ENCODE data around the gene BABAM2. TPM values are rescaled to one million over a fixed set of nuclear protein-coding genes. Genes with fewer than 3 reads are reported as not detected.

The BABAM2 gene
- total and polyA plus RNA-seq, 2 experiments from 2014 or later, result 17.8 to 21.5 TPM

DNA sequence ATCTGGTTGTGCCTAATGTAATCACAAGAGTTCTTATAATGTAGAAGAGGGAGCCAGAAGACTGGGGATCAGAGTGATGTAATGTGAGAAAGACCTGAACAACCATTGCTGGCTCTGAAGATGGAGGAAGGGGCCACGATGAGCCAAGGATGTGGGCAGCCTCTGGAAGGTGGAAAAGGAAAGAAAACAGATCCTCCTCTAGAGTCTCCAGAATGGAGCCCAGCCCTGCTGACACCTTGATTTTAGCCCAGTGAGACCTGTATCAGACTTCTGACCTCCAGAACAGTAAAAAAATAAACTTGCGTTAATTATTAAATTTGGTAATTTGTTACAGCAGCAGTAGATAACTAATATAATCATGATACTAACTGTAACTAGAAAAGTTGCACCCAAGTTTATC, 3.4 kb upstream of the BABAM2 start (continued):
- TF ChIP-seq, protein P1, sequence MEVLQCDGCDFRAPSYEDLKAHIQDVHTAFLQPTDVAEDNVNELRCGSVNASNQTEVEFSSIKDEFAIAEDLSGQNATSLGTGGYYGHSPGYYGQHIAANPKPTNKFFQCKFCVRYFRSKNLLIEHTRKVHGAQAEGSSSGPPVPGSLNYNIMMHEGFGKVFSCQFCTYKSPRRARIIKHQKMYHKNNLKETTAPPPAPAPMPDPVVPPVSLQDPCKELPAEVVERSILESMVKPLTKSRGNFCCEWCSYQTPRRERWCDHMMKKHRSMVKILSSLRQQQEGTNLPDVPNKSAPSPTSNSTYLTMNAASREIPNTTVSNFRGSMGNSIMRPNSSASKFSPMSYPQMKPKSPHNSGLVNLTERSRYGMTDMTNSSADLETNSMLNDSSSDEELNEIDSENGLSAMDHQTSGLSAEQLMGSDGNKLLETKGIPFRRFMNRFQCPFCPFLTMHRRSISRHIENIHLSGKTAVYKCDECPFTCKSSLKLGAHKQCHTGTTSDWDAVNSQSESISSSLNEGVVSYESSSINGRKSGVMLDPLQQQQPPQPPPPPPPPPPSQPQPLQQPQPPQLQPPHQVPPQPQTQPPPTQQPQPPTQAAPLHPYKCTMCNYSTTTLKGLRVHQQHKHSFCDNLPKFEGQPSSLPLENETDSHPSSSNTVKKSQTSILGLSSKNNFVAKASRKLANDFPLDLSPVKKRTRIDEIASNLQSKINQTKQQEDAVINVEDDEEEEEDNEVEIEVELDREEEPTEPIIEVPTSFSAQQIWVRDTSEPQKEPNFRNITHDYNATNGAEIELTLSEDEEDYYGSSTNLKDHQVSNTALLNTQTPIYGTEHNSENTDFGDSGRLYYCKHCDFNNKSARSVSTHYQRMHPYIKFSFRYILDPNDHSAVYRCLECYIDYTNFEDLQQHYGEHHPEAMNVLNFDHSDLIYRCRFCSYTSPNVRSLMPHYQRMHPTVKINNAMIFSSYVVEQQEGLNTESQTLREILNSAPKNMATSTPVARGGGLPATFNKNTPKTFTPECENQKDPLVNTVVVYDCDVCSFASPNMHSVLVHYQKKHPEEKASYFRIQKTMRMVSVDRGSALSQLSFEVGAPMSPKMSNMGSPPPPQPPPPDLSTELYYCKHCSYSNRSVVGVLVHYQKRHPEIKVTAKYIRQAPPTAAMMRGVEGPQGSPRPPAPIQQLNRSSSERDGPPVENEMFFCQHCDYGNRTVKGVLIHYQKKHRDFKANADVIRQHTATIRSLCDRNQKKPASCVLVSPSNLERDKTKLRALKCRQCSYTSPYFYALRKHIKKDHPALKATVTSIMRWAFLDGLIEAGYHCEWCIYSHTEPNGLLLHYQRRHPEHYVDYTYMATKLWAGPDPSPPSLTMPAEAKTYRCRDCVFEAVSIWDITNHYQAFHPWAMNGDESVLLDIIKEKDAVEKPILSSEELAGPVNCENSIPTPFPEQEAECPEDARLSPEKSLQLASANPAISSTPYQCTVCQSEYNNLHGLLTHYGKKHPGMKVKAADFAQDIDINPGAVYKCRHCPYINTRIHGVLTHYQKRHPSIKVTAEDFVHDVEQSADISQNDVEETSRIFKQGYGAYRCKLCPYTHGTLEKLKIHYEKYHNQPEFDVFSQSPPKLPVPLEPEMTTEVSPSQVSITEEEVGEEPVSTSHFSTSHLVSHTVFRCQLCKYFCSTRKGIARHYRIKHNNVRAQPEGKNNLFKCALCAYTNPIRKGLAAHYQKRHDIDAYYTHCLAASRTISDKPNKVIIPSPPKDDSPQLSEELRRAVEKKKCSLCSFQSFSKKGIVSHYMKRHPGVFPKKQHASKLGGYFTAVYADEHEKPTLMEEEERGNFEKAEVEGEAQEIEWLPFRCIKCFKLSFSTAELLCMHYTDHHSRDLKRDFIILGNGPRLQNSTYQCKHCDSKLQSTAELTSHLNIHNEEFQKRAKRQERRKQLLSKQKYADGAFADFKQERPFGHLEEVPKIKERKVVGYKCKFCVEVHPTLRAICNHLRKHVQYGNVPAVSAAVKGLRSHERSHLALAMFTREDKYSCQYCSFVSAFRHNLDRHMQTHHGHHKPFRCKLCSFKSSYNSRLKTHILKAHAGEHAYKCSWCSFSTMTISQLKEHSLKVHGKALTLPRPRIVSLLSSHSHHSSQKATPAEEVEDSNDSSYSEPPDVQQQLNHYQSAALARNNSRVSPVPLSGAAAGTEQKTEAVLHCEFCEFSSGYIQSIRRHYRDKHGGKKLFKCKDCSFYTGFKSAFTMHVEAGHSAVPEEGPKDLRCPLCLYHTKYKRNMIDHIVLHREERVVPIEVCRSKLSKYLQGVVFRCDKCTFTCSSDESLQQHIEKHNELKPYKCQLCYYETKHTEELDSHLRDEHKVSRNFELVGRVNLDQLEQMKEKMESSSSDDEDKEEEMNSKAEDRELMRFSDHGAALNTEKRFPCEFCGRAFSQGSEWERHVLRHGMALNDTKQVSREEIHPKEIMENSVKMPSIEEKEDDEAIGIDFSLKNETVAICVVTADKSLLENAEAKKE (CRISPR knock-in tag; IDR thresholded peaks at IDR 0.05), result no peak
- TF ChIP-seq POLR2AphosphoS5 (IDR thresholded peaks at IDR 0.05; ENCODE audit: low read depth), result no peak

DNA sequence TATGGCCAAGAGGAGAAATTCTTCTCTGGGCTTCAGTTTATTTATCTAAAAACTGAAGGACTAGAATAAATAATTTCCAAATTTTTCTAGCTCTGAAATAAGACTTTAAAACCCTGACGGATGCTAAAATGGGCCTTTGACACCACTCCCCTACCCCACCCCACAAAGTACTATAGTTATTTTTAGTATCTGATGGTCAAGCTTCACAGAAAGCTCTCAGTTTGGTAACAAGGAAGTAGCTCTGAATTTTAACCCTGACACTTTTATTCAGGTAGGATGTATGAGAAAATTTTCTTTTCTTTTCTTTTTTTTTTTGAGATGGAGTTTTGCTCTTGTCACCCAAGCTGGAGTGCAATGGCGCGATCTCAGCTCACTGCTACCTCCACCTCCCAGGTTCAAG, 2.7 kb upstream of the BABAM2 start:
- no peaks in the 10 kb centered on the region for H3K9me3 Mint-ChIP-seq
- no peak overlapping the region for H3K4me3 Mint-ChIP-seq
- Histone ChIP-seq H3K4me2 (no peak overlapping the region), H4K20me1 (replicated peaks; ENCODE audit: insufficient read depth) (no peaks in the 10 kb centered on the region), H2AFZ (no peak overlapping the region), H3F3A (replicated peaks; ENCODE audit: low read depth) (peaks cover 8% of the 10 kb centered on the region; the same call in 1 of the 2 replicates), H3K36me3 (ENCODE audit: insufficient read depth) (no peaks in the 10 kb centered on the region), H3K27me3 (ENCODE audit: insufficient read depth) (no peaks in the 10 kb centered on the region), H3K4me1 (ENCODE audit: insufficient read depth) (peaks cover 5% of the 10 kb centered on the region; the same call in 1 of the 2 replicates), H3K79me2 (replicated peaks; ENCODE audit: insufficient read depth) (peaks cover 12% of the 10 kb centered on the region), H3K27ac (ENCODE audit: low read depth) (no peak overlapping the region), H3K9me2 (ENCODE audit: insufficient read depth) (no peaks in the 10 kb centered on the region), H3K4me3 (no peak overlapping the region)
- no peak overlapping the region for H3K27ac Mint-ChIP-seq
- ATAC-seq, result no peak
- H3K4me1 Mint-ChIP-seq, result peaks cover 3% of the 10 kb centered on the region; the same call in 1 of the 3 replicates
- DNase-seq (ENCODE audit: low spot score), result no peak
- H3K36me3 Mint-ChIP-seq (ENCODE audit: low read depth), result peaks cover 2% of the 10 kb centered on the region; the same call in 1 of the 3 replicates
- H3K27me3 Mint-ChIP-seq (ENCODE audit: insufficient read depth, low read depth, poor library complexity), result peaks cover 9% of the 10 kb centered on the region
- TF ChIP-seq NANOG (IDR thresholded peaks at IDR 0.05; ENCODE audit: borderline replicate concordance) (no peak), CREB1 (CRISPR knock-in tag; IDR thresholded peaks at IDR 0.05; ENCODE audit: low read depth) (no peak), EZH2phosphoT487 (IDR thresholded peaks at IDR 0.05; ENCODE audit: unreplicated experiment) (no peak), EZH2 (IDR thresholded peaks at IDR 0.05; ENCODE audit: low read depth, unreplicated experiment) (no peak), ZNF331 (CRISPR knock-in tag; IDR thresholded peaks at IDR 0.05; ENCODE audit: low read depth) (no peak)
- TF ChIP-seq, protein P2, sequence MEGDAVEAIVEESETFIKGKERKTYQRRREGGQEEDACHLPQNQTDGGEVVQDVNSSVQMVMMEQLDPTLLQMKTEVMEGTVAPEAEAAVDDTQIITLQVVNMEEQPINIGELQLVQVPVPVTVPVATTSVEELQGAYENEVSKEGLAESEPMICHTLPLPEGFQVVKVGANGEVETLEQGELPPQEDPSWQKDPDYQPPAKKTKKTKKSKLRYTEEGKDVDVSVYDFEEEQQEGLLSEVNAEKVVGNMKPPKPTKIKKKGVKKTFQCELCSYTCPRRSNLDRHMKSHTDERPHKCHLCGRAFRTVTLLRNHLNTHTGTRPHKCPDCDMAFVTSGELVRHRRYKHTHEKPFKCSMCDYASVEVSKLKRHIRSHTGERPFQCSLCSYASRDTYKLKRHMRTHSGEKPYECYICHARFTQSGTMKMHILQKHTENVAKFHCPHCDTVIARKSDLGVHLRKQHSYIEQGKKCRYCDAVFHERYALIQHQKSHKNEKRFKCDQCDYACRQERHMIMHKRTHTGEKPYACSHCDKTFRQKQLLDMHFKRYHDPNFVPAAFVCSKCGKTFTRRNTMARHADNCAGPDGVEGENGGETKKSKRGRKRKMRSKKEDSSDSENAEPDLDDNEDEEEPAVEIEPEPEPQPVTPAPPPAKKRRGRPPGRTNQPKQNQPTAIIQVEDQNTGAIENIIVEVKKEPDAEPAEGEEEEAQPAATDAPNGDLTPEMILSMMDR (conservative IDR thresholded peaks at IDR 0.05; ENCODE audit: low read depth in 2 of 2), result no peak
- TF ChIP-seq, protein P1 (CRISPR knock-in tag; IDR thresholded peaks at IDR 0.05), result no peak
